GM18508 (cell line): ENCODE data around the gene INPP5A.

Source experiments
- ATAC-seq: cut with Tn5 transposase; IDR thresholded peaks from one replicate; pipeline ENCODE4 v1.9.1; 2021; ENCODE audit warnings: moderate number of reproducible peaks; ENCODE audit not compliant: insufficient read depth, unreplicated experiment

INPP5A gene

GRCh38 chr10:132576671-132577349, 39.2 kb downstream of the INPP5A start:
- no peak for ATAC-seq

GRCh38 chr10:132577350-132578003, 39.9 kb downstream of the INPP5A start:
- no peak for ATAC-seq

GRCh38 chr10:132578287-132578951, 40.8 kb downstream of the INPP5A start:
- ATAC-seq: no peak

GRCh38 chr10:132579027-132579859, 41.7 kb downstream of the INPP5A start:
- no peak for ATAC-seq

GRCh38 chr10:132580143-132580542, 42.6 kb downstream of the INPP5A start:
- ATAC-seq: no peak

- ATAC-seq: no peak
Observed at GRCh38 chr10:132580617-132581016, 43.0 kb downstream of the INPP5A start.

- no peak for ATAC-seq
Observed at GRCh38 chr10:132582137-132582536, 44.5 kb downstream of the INPP5A start.

GRCh38 chr10:132582771-132583170, 45.2 kb downstream of the INPP5A start:
- no peak for ATAC-seq

- ATAC-seq: no peak
Observed at GRCh38 chr10:132583456-132583855, 45.9 kb downstream of the INPP5A start.

- no peak for ATAC-seq
Observed at GRCh38 chr10:132584081-132584480, 46.5 kb downstream of the INPP5A start.

- ATAC-seq: no peak
Observed at GRCh38 chr10:132585732-132586722, 48.4 kb downstream of the INPP5A start.

GRCh38 chr10:132586739-132587138, 49.2 kb downstream of the INPP5A start:
- ATAC-seq: no peak

GRCh38 chr10:132587175-132587574, 49.6 kb downstream of the INPP5A start:
- ATAC-seq: no peak

- no peak for ATAC-seq
Observed at GRCh38 chr10:132588301-132589013, 50.9 kb downstream of the INPP5A start.

GRCh38 chr10:132589015-132589414, 51.4 kb downstream of the INPP5A start:
- no peak for ATAC-seq

GRCh38 chr10:132589681-132590080, 52.1 kb downstream of the INPP5A start:
- no peak for ATAC-seq

GRCh38 chr10:132590094-132590751, 52.6 kb downstream of the INPP5A start:
- ATAC-seq: no peak

- ATAC-seq: no peak
Observed at GRCh38 chr10:132590752-132591121, 53.1 kb downstream of the INPP5A start.
